NB4 (cell line): ENCODE measurements around the gene HECW1.

Experiments used
- MYC ChIP-seq: IDR thresholded peaks from 2 replicates; pipeline ENCODE4 v1.6.1; 2011; ENCODE audit warnings: low read depth, low read length
- POLR2A ChIP-seq: IDR thresholded peaks from 2 replicates; pipeline ENCODE4 v1.6.1; 2011; ENCODE audit warnings: mild to moderate bottlenecking; ENCODE audit not compliant: insufficient read length; ENCODE audit errors: extremely low read depth
- TF ChIP-seq, protein P1 (sequence below): IDR thresholded peaks from one replicate; pipeline ENCODE4 v1.5.1; 2012; ENCODE audit warnings: low read depth, low read length
- TF ChIP-seq, protein P2 (sequence below): IDR thresholded peaks from 2 replicates; pipeline ENCODE4 v1.6.1; 2011; ENCODE audit warnings: low read depth, low read length

DNA sequence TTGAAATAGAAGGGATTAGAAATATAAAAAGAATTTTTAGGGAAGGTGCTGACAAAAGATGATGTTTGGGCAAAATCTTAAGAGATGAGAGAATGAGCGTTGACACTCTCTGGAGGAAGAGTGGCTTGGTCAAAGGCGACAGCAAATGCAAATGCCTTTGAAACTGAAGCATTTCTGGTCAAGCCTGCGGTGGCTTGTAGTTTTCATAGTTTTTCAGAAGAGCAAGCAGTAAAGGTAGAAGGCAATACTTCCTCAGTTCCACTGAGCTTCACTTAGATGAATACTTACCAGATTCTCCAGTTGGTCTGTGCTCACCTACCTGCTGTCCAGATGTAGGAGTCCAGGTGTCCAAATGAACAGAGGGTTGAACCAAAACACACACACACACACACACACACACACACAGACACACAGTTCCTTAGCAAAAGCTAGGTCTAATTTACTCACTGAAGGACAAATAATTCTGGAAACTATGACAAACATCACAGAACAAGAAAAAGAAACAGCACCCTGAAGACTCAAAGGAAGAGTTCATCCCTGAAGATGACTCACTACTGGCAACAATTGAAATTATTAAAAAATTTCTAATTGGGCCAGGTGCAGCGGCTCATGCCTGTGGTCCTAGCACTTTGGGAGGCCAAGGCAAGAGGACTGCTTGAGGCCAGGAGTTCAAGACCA, 458.4 kb downstream of the HECW1 start:
- TF ChIP-seq, protein P1, sequence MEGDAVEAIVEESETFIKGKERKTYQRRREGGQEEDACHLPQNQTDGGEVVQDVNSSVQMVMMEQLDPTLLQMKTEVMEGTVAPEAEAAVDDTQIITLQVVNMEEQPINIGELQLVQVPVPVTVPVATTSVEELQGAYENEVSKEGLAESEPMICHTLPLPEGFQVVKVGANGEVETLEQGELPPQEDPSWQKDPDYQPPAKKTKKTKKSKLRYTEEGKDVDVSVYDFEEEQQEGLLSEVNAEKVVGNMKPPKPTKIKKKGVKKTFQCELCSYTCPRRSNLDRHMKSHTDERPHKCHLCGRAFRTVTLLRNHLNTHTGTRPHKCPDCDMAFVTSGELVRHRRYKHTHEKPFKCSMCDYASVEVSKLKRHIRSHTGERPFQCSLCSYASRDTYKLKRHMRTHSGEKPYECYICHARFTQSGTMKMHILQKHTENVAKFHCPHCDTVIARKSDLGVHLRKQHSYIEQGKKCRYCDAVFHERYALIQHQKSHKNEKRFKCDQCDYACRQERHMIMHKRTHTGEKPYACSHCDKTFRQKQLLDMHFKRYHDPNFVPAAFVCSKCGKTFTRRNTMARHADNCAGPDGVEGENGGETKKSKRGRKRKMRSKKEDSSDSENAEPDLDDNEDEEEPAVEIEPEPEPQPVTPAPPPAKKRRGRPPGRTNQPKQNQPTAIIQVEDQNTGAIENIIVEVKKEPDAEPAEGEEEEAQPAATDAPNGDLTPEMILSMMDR = no peak
- no peak for TF ChIP-seq POLR2A
- TF ChIP-seq, protein P2, sequence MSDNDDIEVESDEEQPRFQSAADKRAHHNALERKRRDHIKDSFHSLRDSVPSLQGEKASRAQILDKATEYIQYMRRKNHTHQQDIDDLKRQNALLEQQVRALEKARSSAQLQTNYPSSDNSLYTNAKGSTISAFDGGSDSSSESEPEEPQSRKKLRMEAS = no peak
- TF ChIP-seq MYC = no peak
